Gastrocnemius medialis (tissue), 4 donors: Measurements from ENCODE around the gene TEKT5. TPM values are rescaled to one million over a fixed set of nuclear protein-coding genes. Genes with fewer than 3 reads are reported as not detected.

Experiments used
- ATAC-seq, 2 donors: fragments of 150-250 bp; one replicate each; pipeline ENCODE4 v1.9.1; 2016
- DNase-seq, 2 donors: peaks; one replicate each; pipeline ENCODE4 v3.0.0-alpha.2; 2019
- H3K27ac ChIP-seq, 4 donors: fragments of 200-600 bp; sonication (generic); 1 replicate in 1 of 4; 2 replicates in 3 of 4; pipeline ENCODE4 v1.5.1; 2016 to 2018; ENCODE audit warnings: mild to moderate bottlenecking in 2 of 4, moderate library complexity in 1 of 4
- H3K27me3 ChIP-seq, 3 donors: fragments of 200-600 bp; sonication (generic) in 2 of 3; 1 replicate in 1 of 3; 2 replicates in 2 of 3; pipeline versions ENCODE4 v1.5.1 to v1.6.0; 2016 to 2019; ENCODE audit warnings: mild to moderate bottlenecking in 1 of 3, moderate library complexity in 1 of 3
- H3K36me3 ChIP-seq, 2 donors: fragments of 200-600 bp; sonication (generic) in 1 of 2; one replicate each; pipeline ENCODE4 v1.5.1; 2017 to 2018
- H3K4me1 ChIP-seq, 2 donors: fragments of 200-600 bp; sonication (generic) in 1 of 2; one replicate each; pipeline ENCODE4 v1.5.1; 2016 to 2017; ENCODE audit warnings: mild to moderate bottlenecking in 2 of 2
- H3K4me3 ChIP-seq, 4 donors: fragments of 200-600 bp; sonication (generic) in 3 of 4; 1 replicate in 1 of 4; 2 replicates in 3 of 4; pipeline ENCODE4 v1.5.1; 2016 to 2019; ENCODE audit warnings: mild to moderate bottlenecking in 2 of 4
- H3K9me3 ChIP-seq, 3 donors: fragments of 200-600 bp; sonication (generic) in 2 of 3; 1 replicate in 1 of 3; 2 replicates in 2 of 3; pipeline ENCODE4 v1.5.1; 2016 to 2019
- CTCF ChIP-seq, 5 experiments: fragments of 450-650 bp in 3 of 5; fragments of 200-600 bp in 2 of 5; sonication (generic) in 2 of 5; IDR thresholded peaks in 4 of 5; conservative IDR thresholded peaks in 1 of 5; 1 replicate in 4 of 5; 2 replicates in 1 of 5; pipeline ENCODE4 v1.5.1; 2016 to 2019; ENCODE audit warnings: antibody characterized with exemption in 5 of 5, mild to moderate bottlenecking in 3 of 5, moderate library complexity in 3 of 5
- POLR2A ChIP-seq, 2 donors: fragments of 450-650 bp; IDR thresholded peaks; one replicate each; pipeline ENCODE4 v1.6.1; 2017; ENCODE audit warnings: antibody characterized with exemption in 2 of 2, mild to moderate bottlenecking in 2 of 2, moderate library complexity in 2 of 2
- in situ Hi-C, 4 donors: fragments of 200-750 bp; cut with MboI; loops; one replicate each; pipeline versions ENCODE4 v1.15.0 to v1.8.0; 2017; ENCODE audit warnings: low sequenced_read_pairs in 4 of 4
- intact Hi-C: fragments of 100-400 bp; cut with DNase I; formaldehyde crosslinking; loops from one replicate; pipeline ENCODE4 v1.15.1; 2023; ENCODE audit warnings: low total_unique reads
- total RNA-seq, 4 donors: library from RNA; depleted of rRNA; stranded (reverse); fragments of >200 nt; gene quantifications; one replicate each; pipeline versions ENCODE4 v1.1.0 to v1.2.3, GENCODE V29; 2016

The TEKT5 gene
- total RNA-seq, 4 donors from 2014 or later = not detected

- H3K4me3 ChIP-seq = no peak overlapping the region
- no peaks in the 10 kb centered on the region for H3K4me1 ChIP-seq
- ATAC-seq (no peak), DNase-seq (no peak)
- H3K36me3 ChIP-seq = no peaks in the 10 kb centered on the region
- no peak overlapping the region for H3K27ac ChIP-seq
- H3K27me3 ChIP-seq = no peaks in the 10 kb centered on the region
- intact Hi-C loops (no loop called here), in situ Hi-C loops (no loop called here)
- H3K9me3 ChIP-seq = no peaks in the 10 kb centered on the region
- TF ChIP-seq POLR2A (IDR thresholded peaks at IDR 0.05) (no peak), CTCF (IDR thresholded peaks at IDR 0.05 in 4 of 5, conservative IDR thresholded peaks at IDR 0.05 in 1 of 5) (no peak)
Observed at GRCh38 chr16:10675861-10676260, 18.9 kb downstream of the TEKT5 start.

- TF ChIP-seq POLR2A (IDR thresholded peaks at IDR 0.05) (no peak), CTCF (IDR thresholded peaks at IDR 0.05 in 4 of 5, conservative IDR thresholded peaks at IDR 0.05 in 1 of 5) (no peak)
Observed at GRCh38 chr16:10675216-10675615, 19.5 kb downstream of the TEKT5 start.

GRCh38 chr16:10671729-10672128 is 23.0 kb downstream of the TEKT5 start:
- H3K27ac ChIP-seq = no peak overlapping the region
- ATAC-seq = no peak
- TF ChIP-seq CTCF (IDR thresholded peaks at IDR 0.05 in 4 of 5, conservative IDR thresholded peaks at IDR 0.05 in 1 of 5) = no peak
- TF ChIP-seq POLR2A (IDR thresholded peaks at IDR 0.05) = no peak
- DNase-seq = no peak
- no peaks in the 10 kb centered on the region for H3K27me3 ChIP-seq
- no peak overlapping the region for H3K4me3 ChIP-seq
- H3K9me3 ChIP-seq = no peaks in the 10 kb centered on the region
- intact Hi-C loops = no loop called here
- in situ Hi-C loops = no loop called here
- no peaks in the 10 kb centered on the region for H3K4me1 ChIP-seq
- H3K36me3 ChIP-seq = no peaks in the 10 kb centered on the region

More at GRCh38 chr16:10675216-10675615, 19.5 kb downstream of the TEKT5 start:
- ATAC-seq = no peak
- intact Hi-C loops = no loop called here
- Histone ChIP-seq H3K4me1 (no peaks in the 10 kb centered on the region), H3K27ac (no peak overlapping the region), H3K36me3 (no peaks in the 10 kb centered on the region), H3K9me3 (no peaks in the 10 kb centered on the region), H3K4me3 (no peak overlapping the region), H3K27me3 (no peaks in the 10 kb centered on the region)
- in situ Hi-C loops = no loop called here
- DNase-seq = no peak

GRCh38 chr16:10669791-10670190 is 24.9 kb downstream of the TEKT5 start:
- Histone ChIP-seq H3K9me3 (no peaks in the 10 kb centered on the region), H3K4me1 (no peaks in the 10 kb centered on the region), H3K4me3 (no peak overlapping the region), H3K36me3 (no peaks in the 10 kb centered on the region), H3K27ac (no peak overlapping the region), H3K27me3 (no peaks in the 10 kb centered on the region)
- in situ Hi-C loops = no loop called here
- ATAC-seq (no peak), DNase-seq (no peak)
- TF ChIP-seq POLR2A (IDR thresholded peaks at IDR 0.05) (no peak), CTCF (IDR thresholded peaks at IDR 0.05 in 4 of 5, conservative IDR thresholded peaks at IDR 0.05 in 1 of 5) (no peak)
- intact Hi-C loops = no loop called here

GRCh38 chr16:10668322-10669045 is 26.2 kb downstream of the TEKT5 start:
- intact Hi-C loops = no loop called here
- no peaks in the 10 kb centered on the region for H3K9me3 ChIP-seq
- no peaks in the 10 kb centered on the region for H3K27me3 ChIP-seq
- DNase-seq (no peak), ATAC-seq (no peak)
- H3K36me3 ChIP-seq = no peaks in the 10 kb centered on the region
- no peaks in the 10 kb centered on the region for H3K4me1 ChIP-seq
- no peak overlapping the region for H3K27ac ChIP-seq
- TF ChIP-seq POLR2A (IDR thresholded peaks at IDR 0.05) (no peak), CTCF (IDR thresholded peaks at IDR 0.05 in 4 of 5, conservative IDR thresholded peaks at IDR 0.05 in 1 of 5) (peak in 2 of 5 experiments; percentile 31 to 38)
- in situ Hi-C loops = no loop called here
- no peak overlapping the region for H3K4me3 ChIP-seq
